ENCODE data around the gene MED12L.

DNA sequence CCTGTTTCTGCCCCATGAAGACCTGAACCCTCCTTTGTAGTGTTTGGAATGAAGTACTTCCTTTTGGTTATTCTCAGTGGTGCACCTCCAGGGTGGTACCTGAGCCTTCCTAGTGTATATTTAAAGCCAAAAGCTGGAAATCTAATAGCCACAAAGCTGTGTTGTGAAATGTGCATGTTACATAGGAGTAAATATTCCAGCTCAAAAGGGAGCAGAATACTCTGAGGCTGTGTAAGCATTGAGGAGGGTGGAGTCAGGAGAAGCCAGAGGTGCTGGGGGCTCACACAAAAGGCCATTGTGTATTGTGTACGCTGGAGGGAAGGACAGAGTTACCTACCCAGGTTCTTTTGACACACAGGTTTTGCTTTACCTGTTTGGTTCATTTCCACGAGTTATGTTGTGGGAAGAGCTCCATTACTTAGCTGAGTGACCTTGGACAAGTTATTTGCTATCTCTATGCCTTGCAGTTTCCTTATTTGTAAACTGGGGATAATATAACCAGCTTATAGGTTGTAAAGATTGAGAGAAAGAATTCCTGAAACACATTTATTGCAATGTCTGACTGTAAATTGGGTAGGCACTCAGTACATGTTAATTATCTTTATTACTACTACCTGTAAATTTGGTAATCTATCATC lies 92.9 kb downstream of the MED12L start:
- TF ChIP-seq, protein P1, sequence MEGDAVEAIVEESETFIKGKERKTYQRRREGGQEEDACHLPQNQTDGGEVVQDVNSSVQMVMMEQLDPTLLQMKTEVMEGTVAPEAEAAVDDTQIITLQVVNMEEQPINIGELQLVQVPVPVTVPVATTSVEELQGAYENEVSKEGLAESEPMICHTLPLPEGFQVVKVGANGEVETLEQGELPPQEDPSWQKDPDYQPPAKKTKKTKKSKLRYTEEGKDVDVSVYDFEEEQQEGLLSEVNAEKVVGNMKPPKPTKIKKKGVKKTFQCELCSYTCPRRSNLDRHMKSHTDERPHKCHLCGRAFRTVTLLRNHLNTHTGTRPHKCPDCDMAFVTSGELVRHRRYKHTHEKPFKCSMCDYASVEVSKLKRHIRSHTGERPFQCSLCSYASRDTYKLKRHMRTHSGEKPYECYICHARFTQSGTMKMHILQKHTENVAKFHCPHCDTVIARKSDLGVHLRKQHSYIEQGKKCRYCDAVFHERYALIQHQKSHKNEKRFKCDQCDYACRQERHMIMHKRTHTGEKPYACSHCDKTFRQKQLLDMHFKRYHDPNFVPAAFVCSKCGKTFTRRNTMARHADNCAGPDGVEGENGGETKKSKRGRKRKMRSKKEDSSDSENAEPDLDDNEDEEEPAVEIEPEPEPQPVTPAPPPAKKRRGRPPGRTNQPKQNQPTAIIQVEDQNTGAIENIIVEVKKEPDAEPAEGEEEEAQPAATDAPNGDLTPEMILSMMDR (IDR thresholded peaks at IDR 0.05; ENCODE audit: low read length) = no peak
- no peak for TF ChIP-seq EZH2 (optimal IDR thresholded peaks at IDR 0.05; ENCODE audit: low read depth, low read length)
